GM21447 (cell line): Measurements from ENCODE around the gene ZNF625.
"Not testable (repeated sequence)": the region's sequence is repeated elsewhere in the genome, so short reads cannot be mapped to it uniquely, and the experiment has no call there.

Experiments used
- ATAC-seq: cut with Tn5 transposase; IDR thresholded peaks from one replicate; pipeline ENCODE4 v1.9.1; 2021; ENCODE audit not compliant: unreplicated experiment

The ZNF625 gene

GRCh38 chr19:12139269-12139668 is 17.3 kb downstream of the ZNF625 start:
- no peak for ATAC-seq

- ATAC-seq: no peak
Observed at GRCh38 chr19:12137221-12137940, 19.2 kb downstream of the ZNF625 start.

- no peak for ATAC-seq
Observed at GRCh38 chr19:12133069-12133468, 23.5 kb downstream of the ZNF625 start.

- ATAC-seq: no peak
Observed at GRCh38 chr19:12126707-12127106, 29.8 kb downstream of the ZNF625 start.

- no peak for ATAC-seq
Observed at GRCh38 chr19:12117201-12117970, 39.1 kb downstream of the ZNF625 start.

GRCh38 chr19:12113121-12113520 is 43.4 kb downstream of the ZNF625 start:
- no peak for ATAC-seq

- no peak for ATAC-seq
Observed at GRCh38 chr19:12112701-12113100, 43.8 kb downstream of the ZNF625 start.

GRCh38 chr19:12111943-12112637 is 44.4 kb downstream of the ZNF625 start:
- ATAC-seq: no peak

- no peak for ATAC-seq
Observed at GRCh38 chr19:12111176-12111575, 45.4 kb downstream of the ZNF625 start.

- ATAC-seq: not testable (repeated sequence)
Observed at GRCh38 chr19:12103909-12104308, 52.6 kb downstream of the ZNF625 start.

- ATAC-seq: no peak
Observed at GRCh38 chr19:12098040-12098439, 58.5 kb downstream of the ZNF625 start.

- no peak for ATAC-seq
Observed at GRCh38 chr19:12095111-12095790, 61.3 kb downstream of the ZNF625 start.
